HG03354 (cell line): ENCODE data around the gene ATP2B1.

Source experiments
- ATAC-seq: cut with Tn5 transposase; IDR thresholded peaks from one replicate; pipeline ENCODE4 v1.9.1; 2021; ENCODE audit warnings: mild to moderate bottlenecking; ENCODE audit not compliant: unreplicated experiment, poor library complexity, severe bottlenecking

ATP2B1 gene

DNA sequence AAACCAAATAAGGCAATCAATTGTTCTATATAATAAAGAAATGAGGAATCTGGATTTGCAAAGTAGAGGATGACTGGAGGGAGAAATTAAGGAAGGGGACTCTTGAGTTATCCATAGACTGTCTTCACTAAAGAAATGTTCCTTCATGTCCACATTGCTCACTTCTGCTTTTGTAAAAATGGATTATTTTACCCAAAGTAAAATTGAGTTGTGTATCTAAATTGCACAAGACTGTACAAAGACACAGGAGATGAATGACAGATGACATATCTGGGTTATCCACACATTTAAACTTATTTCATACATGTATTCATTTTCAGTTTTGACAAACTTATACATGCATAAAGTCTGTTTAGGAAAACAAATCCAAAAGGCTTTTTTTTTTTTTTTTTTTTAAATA lies 11.3 kb downstream of the ATP2B1 start:
- no peak for ATAC-seq

DNA sequence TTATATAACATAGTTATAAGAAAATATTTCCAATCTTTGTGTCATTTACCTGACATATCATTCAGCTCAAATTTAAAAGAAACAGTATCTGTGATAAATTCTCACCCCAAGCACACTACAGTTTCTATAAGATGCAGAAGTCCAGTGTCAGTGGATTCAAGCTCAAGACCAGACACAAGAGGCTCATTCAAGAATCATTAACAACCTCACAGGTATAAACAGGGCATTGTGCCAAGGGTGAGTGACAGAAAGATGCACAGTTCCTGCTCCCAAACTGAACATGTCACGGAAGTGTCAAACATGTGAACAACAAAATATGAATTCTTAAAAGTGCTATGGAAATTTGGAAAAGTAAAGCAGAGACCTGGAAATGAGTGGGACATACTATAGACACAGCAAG lies 12.8 kb downstream of the ATP2B1 start:
- peak; percentile 54 for ATAC-seq

DNA sequence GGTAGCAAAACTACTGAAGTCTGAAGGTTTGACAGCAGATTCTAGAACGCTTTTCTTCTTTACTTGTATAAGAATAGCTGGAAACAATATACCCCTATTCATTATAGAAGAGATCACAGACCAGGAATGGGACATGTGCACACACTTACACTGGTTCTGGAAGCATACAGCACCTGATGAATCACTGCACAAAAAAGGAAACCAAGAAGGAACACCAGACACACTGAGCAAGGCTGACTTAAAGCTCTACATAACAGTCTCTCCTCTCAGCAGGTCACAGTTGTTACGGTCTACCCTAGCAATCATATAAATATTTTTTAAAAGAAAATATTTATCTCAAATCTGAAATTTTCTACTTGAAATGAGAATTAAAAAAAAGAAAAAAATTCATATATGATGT lies 13.5 kb downstream of the ATP2B1 start:
- no peak for ATAC-seq

GRCh38 chr12:89694542-89694941 lies 14.1 kb downstream of the ATP2B1 start:
- ATAC-seq, result no peak

DNA sequence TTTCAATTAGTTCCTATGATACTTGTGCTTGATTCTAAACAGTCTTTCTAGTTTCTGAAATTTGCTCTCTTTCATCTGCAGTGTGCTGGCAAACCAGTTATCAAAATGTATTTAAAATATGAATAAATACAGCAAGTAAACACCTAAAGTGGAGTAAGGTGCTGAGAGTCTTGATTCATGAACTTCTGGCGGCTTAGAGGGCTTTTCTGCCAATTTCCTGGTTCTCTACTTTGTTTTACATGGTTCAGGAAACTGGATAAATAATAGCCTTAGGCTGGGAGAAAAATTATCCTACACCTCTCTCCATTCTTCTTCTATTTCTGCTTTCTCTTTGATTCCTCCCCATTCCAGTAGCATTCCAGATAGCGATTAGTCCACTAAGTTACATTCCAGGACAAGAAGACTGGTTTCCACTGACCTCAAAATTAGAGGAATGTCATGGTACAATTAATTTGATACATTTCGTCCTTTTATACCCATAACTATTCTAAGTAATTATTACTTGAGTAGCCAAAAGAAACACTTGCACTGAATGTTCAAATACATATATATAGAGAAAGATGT lies 14.9 kb downstream of the ATP2B1 start:
- ATAC-seq, result no peak

DNA sequence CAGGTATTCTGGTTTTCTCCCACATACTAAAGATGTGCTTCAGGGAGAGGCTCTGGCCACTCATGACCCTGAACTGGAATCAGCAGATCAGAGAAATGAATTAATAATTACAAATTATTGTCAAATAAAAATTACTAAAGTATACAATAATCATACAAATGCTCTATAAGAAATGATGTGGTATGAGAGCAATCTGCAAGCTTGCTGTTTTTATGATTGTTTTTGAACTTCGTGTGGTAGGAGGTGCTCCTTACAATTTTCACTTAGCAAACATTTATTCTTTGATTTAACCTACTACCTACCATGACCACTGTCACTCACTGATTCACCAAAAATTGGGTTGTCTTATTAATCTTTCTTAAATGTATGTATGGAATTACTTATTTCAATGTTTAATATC lies 16.2 kb downstream of the ATP2B1 start:
- ATAC-seq, result no peak

DNA sequence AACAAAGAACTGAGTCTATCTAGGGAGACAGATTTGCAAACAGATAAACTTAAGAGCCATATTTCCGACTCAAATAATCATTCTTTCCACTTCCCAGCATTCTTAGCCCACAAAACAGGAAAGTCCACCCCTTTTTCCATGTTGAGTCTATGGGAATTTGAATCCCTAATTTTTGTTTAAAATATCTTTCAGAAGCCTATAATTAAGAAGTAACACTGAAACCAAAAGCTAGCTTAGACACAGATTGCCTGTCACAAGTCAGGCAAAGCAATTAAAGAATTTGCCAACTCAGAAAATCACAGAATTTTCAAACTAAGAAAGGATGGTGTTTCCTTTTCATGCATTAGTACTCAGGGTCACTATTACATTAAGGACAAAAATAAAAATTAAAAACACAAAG lies 17.0 kb downstream of the ATP2B1 start:
- ATAC-seq, result no peak

DNA sequence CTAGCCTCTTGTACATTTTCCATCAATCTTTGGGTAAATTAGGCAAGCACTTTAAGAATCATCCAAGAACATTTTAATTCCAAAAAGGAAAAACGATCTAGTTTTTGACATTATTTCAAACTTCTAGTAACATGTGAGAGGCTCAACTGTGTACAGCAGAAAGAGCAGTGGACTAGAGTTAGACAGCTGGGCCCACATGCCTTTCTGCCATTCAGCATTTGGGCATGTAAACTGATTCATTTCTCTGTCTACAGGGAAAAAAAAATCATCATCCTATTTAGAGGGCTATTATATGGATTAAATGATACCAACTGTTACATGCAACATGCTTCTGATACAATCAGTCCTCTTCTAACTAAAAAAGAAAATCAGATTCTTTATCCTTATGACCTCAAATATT lies 17.7 kb downstream of the ATP2B1 start:
- no peak for ATAC-seq

DNA sequence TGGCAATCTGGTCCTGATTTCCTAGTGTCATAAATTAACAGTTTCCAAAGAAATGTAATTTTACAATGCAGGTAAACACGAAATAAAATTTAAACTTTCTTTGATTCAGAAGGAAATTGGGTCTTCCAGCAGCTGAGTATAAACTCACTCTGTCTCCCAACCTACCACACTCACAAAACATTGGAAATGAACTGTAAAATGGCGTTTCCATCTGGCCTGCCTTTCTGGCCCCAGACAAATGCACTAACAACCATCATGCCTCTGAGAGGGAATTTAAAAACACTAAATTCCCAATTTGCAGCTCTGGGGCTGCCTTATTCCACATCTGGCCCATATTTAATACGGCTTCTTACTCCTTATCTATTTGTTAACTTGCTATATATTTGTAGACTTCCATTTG lies 19.3 kb downstream of the ATP2B1 start:
- no peak for ATAC-seq

- ATAC-seq, result no peak
These were observed 22.3 kb downstream of the ATP2B1 start for GRCh38 chr12:89686311-89686710.

DNA sequence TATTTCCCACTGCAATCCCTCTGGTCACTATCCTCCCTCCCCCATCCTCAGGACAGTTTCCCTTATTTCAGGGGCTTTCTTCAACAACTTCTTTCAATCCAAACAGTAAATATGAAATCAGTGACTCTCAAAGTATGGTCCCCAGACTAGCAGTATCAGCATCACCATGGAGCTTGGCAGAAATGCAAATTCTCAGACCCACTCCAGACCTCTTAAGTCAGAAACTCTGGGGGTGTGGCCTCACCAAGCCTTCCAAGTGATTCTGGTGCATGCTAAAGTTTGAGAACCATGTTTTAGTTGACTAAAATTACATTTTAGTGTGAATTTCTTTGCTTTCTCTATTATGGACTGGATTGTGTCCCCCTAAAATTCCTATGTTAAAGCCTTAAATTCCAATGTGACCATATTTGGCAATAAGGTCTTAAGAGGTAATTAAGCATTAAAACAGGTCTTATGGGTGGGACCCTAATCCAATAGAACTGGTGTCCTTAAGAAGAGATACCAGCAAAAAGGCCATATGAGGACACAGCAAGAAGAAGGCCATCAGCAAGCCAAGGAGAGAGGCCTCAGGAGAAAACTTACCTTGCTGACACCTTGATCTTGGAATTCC lies 23.2 kb downstream of the ATP2B1 start:
- ATAC-seq, result no peak

DNA sequence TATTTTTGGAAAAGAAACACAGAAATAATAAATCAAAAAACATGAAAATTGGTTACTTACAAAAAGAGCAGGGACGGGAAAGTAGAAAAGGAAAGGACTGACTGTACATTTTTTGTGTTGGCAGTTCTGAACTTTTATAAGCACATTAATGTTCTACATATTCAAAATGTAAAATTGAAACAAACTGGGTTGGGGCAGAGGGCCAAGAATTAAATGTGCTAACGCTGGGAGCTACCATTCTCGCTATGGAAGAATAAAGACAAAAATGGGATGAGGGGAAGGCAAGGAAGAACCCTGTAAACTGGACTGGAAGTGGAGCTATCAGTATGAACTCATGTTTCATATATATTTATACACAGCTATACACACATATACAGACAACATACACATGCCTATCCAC lies 24.5 kb downstream of the ATP2B1 start:
- no peak for ATAC-seq

DNA sequence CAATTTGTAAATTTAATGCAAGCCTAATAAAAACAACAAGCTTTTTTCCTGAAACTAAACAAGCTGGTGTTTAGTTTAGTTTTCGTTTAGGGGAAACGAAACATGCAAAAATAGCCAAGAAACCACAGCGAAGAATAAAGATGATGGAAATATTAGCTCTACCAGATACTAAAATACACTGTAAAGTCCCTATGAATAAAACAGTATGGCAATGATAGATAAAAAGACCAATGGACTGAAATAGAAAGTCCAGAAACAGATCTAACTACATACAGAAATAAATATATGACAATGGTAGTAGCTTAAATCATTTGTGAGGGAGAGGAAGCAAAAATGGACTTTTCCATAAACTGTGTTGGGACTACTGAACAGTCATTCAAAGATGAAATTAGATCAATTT lies 26.4 kb downstream of the ATP2B1 start:
- no peak for ATAC-seq

DNA sequence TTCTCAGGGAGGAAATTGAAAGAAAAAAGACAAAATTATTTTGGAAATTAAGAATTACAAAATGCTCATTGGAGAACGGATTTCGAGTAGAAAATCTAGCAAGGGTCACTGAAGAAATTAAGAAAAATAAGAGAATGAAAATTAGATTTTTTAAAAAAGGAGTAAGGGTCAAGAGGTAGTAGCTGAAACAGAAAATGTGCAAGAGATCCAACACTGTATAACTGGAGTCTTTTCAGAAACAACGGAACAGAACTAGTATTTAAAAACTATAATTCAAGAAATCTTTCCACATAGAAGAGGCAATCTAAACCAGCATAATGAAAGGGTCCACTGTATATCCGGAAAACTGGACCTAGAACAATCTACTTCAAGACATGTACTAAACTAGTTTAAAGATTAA lies 28.2 kb downstream of the ATP2B1 start:
- ATAC-seq, result no peak

DNA sequence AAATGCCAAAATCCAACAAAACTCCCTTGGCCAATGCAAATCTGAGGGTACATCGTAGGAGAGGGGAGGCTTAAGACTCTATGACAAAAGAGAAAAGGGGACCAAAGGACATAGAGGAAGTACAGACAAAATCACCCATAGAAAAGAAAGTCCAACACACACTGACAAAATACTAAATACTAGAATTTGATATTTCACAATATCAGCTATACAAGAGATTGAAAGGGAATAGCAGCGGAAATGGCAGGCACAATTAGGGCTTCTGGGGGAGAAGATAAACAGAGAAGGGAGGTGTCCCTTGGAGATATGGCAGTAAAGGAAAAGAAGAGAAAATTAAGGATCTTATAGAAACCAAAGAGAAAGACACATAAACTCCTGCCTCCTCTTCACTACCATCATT lies 29.0 kb downstream of the ATP2B1 start:
- ATAC-seq, result no peak

DNA sequence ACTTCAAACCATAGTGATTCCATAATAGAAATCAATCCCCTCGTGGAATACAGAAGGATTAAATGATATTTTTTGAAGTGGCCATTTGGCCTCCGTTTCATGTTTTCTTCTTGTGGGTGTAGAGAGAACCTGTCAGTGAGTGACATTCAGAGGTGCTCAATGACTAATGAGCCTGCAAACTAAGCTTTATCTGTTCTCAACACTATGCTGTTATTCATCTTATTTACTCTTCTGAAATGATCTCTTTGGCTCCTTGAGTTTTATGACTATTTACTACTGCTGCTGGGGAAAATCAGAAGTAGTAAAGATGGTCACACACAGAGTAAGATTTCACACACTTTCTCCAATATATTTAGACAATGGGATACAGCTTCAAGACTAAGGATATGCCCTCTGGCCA lies 30.4 kb downstream of the ATP2B1 start:
- ATAC-seq, result no peak

- no peak for ATAC-seq
These were observed 31.7 kb downstream of the ATP2B1 start for GRCh38 chr12:89676930-89677329.

- no peak for ATAC-seq
These were observed 34.2 kb downstream of the ATP2B1 start for GRCh38 chr12:89674326-89674942.

- ATAC-seq, result no peak
These were observed 35.0 kb downstream of the ATP2B1 start for GRCh38 chr12:89673603-89674002.

DNA sequence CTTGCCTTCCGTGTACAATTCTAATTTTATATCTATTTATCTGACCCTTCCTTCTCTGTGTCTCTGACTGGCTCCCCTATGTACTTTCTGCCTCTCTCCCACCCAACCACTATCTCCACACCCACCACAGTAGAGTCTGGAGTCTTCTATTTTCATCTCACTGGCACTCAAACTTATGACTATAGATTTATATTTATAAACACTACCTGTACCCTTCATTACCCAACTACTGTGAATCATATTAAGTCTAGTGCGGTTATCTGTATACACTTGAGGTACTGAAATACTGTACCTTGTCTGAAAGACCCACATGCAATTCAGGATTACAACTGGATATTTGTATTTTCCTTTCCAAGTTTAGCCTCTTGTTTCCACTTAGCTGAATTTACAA lies 36.1 kb downstream of the ATP2B1 start:
- ATAC-seq, result no peak

DNA sequence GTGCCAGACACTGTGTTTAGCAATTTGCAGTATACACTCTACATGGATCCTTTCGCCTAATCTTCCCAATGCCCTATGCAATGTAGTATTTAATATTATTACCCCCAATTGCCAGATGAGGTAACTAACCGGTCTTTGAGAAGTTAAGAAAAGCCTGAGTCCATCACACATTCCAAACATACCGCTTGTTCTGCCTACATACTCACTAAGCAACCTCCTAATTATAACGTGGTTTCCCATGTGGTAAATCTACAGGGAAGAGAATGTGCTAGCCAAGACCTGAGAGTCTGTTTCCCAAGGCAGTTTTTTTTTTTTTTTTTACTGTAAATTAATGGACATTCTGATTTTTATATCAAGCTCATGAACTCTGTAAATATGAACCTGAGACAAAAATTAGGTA lies 37.2 kb downstream of the ATP2B1 start:
- no peak for ATAC-seq

DNA sequence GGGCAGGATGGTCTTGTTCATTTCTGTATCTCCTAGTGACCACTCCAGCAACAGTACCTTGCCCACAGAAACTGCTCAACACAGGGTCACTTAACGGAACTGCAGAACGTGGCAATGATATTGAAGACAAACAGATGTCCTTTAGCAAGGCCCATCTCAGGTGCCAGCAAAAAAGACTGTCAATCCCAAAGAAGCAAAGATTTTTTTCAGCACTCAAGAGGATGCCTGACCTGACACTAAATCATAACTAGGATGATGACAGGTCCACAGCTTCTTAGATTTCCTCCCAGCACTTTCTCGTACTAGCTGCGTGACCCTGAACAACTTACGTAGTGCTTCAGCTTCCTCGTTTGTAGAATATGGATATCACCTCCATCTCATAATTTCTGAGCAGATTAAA lies 39.4 kb downstream of the ATP2B1 start:
- no peak for ATAC-seq
